Mesendoderm (in vitro differentiated cells): Measurements from ENCODE around the gene PPP1R10.
"Not testable (repeated sequence)": the region's sequence is repeated elsewhere in the genome, so short reads cannot be mapped to it uniquely, and the experiment has no call there.

Experiments
- DNase-seq: peaks from one replicate; pipeline ENCODE4 v3.0.0; 2013
- H2AK5ac ChIP-seq: 2 replicates; pipeline ENCODE4 v1.6.1; 2013; ENCODE audit warnings: low read length, inconsistent platforms
- H2BK120ac ChIP-seq: 2 replicates; pipeline ENCODE4 v1.6.1; 2013; ENCODE audit warnings: low read depth, mild to moderate bottlenecking, low read length, moderate library complexity, mixed read lengths
- H2BK15ac ChIP-seq: replicated peaks from 2 replicates; pipeline ENCODE4 v1.6.1; 2013; ENCODE audit warnings: low read depth, mild to moderate bottlenecking, moderate library complexity
- H2BK5ac ChIP-seq: 2 replicates; pipeline ENCODE4 v1.6.1; 2013; ENCODE audit warnings: low read length, inconsistent platforms
- H3K18ac ChIP-seq: 2 replicates; pipeline ENCODE4 v1.6.1; 2013; ENCODE audit warnings: mild to moderate bottlenecking, low read length, mixed read lengths
- H3K23ac ChIP-seq: one replicate; pipeline ENCODE4 v1.6.1; 2013; ENCODE audit warnings: low read length
- H3K27ac ChIP-seq: 2 replicates; pipeline ENCODE4 v1.5.1; 2013; ENCODE audit warnings: low read depth, mild to moderate bottlenecking, inconsistent platforms, low read length, moderate library complexity
- H3K27me3 ChIP-seq: 2 replicates; pipeline ENCODE4 v1.6.1; 2013; ENCODE audit warnings: low read length, control low read depth, mild to moderate bottlenecking, inconsistent platforms; ENCODE audit not compliant: insufficient read depth, poor library complexity
- H3K36me3 ChIP-seq: 2 replicates; pipeline ENCODE4 v1.6.1; 2013; ENCODE audit warnings: low read length, inconsistent platforms; ENCODE audit not compliant: control insufficient read depth, insufficient read depth
- H3K4ac ChIP-seq: one replicate; pipeline ENCODE4 v1.6.1; 2013; ENCODE audit warnings: low read depth, mild to moderate bottlenecking, low read length, moderate library complexity
- H3K4me1 ChIP-seq: 2 replicates; pipeline ENCODE4 v1.6.1; 2013; ENCODE audit warnings: low read depth, low read length, inconsistent platforms; ENCODE audit not compliant: control insufficient read depth
- H3K4me2 ChIP-seq: 2 replicates; pipeline ENCODE4 v1.6.1; 2013; ENCODE audit warnings: low read length
- H3K4me3 ChIP-seq: 2 replicates; pipeline ENCODE4 v1.5.1; 2013; ENCODE audit warnings: mild to moderate bottlenecking, low read length
- H3K56ac ChIP-seq: one replicate; pipeline ENCODE4 v1.6.1; 2013; ENCODE audit warnings: low read length
- H3K79me1 ChIP-seq: 2 replicates; pipeline ENCODE4 v1.6.1; 2013; ENCODE audit warnings: low read length, inconsistent platforms
- H3K79me2 ChIP-seq: 2 replicates; pipeline ENCODE4 v1.6.1; 2013; ENCODE audit warnings: mild to moderate bottlenecking, low read length; ENCODE audit not compliant: control insufficient read depth, insufficient read depth
- H3K9ac ChIP-seq: 2 replicates; pipeline ENCODE4 v1.6.1; 2013; ENCODE audit warnings: low read length, inconsistent platforms
- H4K5ac ChIP-seq: one replicate; pipeline ENCODE4 v1.6.1; 2013; ENCODE audit warnings: low read length
- H4K8ac ChIP-seq: one replicate; pipeline ENCODE4 v1.6.1; 2013; ENCODE audit warnings: low read depth, mild to moderate bottlenecking, control low read depth, low read length, moderate library complexity
- whole genome bisulfite sequencing: extraction: QIAGEN DNeasy Blood & Tissue Kit; methylation state at CpG from one replicate; pipeline ENCODE4 v1.1.7; 2013; ENCODE audit warnings: low lambda C conversion rate, missing lambda C conversion rate; ENCODE audit not compliant: insufficient coverage; ENCODE audit errors: extremely low coverage; 5-methylcytosine and 5-hydroxymethylcytosine counted together

Gene PPP1R10

DNA sequence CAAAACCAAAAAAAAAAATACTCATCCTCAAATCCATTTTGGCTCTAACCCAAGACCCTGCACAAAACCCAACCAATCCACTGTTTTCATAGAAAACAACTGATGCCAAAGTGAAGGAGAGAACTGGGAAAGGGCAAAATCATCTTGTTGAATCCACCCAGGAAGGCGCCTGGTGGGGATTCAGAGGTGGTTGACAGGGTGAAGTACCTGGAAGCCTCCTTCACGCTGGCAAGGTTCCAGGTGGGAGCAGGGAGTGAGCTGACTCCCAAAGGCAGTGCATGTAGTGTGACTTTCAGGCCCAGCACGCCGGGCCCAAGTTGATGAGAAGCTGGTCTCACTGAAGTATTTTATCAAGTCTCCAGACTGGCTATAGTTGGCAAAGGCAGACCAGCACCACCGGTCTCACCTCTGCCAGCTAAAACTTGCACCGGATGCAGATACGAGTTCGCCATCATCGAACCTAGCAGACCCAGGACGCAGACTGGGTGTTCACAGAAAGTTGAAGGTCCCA, 16.5 kb downstream of the PPP1R10 start:
- Histone ChIP-seq H2BK5ac (no peak overlapping the region), H3K4me1 (no peaks in the 10 kb centered on the region), H3K27me3 (no peaks in the 10 kb centered on the region), H3K79me2 (no peaks in the 10 kb centered on the region), H3K18ac (no peak overlapping the region), H4K8ac (no peak overlapping the region), H3K23ac (no peak overlapping the region), H3K56ac (no peak overlapping the region), H3K79me1 (no peaks in the 10 kb centered on the region), H3K36me3 (peaks cover 30% of the 10 kb centered on the region), H3K9ac (no peak overlapping the region), H3K27ac (no peak overlapping the region), H3K4ac (no peak overlapping the region), H3K4me3 (no peak overlapping the region), H2BK120ac (no peak overlapping the region), H2BK15ac (no peak overlapping the region), H2AK5ac (no peak overlapping the region), H3K4me2 (no peak overlapping the region), H4K5ac (no peak overlapping the region)
- WGBS: no CpG with 5 or more reads among the region's 10 CpGs
- DNase-seq: no peak

DNA sequence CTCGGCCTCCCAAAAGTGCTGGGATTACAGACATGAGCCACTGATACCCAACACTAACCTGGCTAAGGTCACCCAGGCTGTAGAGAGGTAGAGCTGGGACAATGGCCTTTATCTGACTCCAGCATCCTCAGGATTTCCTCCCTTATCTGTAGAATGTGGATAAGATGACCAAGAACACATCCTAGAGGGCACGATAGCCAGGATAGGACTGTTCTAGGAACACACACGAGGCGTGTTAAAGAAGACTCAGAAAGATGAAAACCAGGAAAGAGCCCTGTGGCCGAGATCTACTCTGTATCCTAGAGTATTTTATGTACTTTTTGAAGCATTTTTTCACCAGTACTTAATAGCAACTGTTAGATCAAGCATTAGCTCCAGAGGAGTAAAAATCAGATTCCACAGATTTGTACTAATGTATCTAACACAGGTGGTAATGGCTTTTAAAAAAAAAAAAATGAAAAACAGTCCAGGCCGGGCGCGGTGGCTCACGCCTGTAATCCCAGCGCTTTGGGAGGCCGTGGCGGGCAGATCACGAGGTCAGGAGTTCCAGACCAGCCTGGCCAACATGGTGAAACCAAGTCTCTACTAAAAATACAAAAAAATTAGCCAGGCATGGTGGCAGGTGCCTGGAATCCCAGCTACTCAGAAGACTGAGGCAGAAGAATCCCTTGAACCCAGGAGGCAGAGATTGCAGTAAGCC, 17.3 kb downstream of the PPP1R10 start:
- H3K4me3 ChIP-seq: no peak overlapping the region
- H3K18ac ChIP-seq: no peak overlapping the region
- no peaks in the 10 kb centered on the region for H3K27me3 ChIP-seq
- no peak overlapping the region for H3K4ac ChIP-seq
- no peak overlapping the region for H3K4me2 ChIP-seq
- H3K23ac ChIP-seq: no peak overlapping the region
- no peak overlapping the region for H2AK5ac ChIP-seq
- peaks cover 26% of the 10 kb centered on the region for H3K36me3 ChIP-seq
- no peak overlapping the region for H3K56ac ChIP-seq
- DNase-seq: peak; percentile 65
- H3K27ac ChIP-seq: no peak overlapping the region
- H3K9ac ChIP-seq: no peak overlapping the region
- H2BK120ac ChIP-seq: no peak overlapping the region
- no peak overlapping the region for H2BK5ac ChIP-seq
- no CpG with 5 or more reads among the region's 13 CpGs for WGBS
- no peak overlapping the region for H4K5ac ChIP-seq
- H3K79me2 ChIP-seq: no peaks in the 10 kb centered on the region
- no peak overlapping the region for H4K8ac ChIP-seq
- H2BK15ac ChIP-seq: no peak overlapping the region
- H3K79me1 ChIP-seq: no peaks in the 10 kb centered on the region
- H3K4me1 ChIP-seq: no peaks in the 10 kb centered on the region

DNA sequence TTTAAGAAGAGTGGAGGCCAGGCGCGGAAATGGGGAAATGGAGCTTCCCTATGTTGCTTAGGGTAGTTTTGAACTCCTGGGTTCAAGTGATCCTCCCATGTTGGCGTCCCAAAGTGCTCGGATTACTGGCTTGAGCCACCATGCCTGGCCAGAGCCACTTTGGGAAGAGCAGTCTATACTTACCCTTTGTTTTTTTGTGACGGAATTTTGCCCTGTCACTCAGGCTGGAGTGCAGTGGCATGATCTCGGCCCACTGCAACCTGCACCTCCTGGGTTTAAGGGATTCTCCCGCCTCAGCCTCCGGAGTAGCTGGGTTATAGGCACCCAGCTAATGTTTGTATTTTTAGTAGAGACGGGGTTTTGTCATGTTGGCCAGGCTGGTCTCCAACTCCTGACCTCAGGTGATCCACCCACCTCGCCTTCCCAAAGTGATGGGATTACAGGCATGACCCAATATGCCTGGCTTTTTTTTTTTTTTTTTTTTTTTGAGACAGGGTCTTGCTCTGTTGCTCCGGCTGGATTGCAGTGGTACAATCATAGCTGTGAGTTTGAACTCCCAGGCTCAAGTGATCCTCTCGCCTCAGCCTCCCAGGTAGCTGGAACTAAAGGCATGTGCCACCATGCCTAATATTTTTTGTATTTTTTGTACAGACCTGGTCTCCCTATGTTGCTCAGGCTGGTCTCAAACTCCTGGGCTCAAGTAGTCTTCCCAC, 18.0 kb downstream of the PPP1R10 start:
- H2BK15ac ChIP-seq: no peak overlapping the region
- no peak overlapping the region for H3K9ac ChIP-seq
- no peak overlapping the region for H3K4me3 ChIP-seq
- no peaks in the 10 kb centered on the region for H3K79me2 ChIP-seq
- H3K27me3 ChIP-seq: no peaks in the 10 kb centered on the region
- no peak overlapping the region for H3K23ac ChIP-seq
- DNase-seq: no peak
- H2BK120ac ChIP-seq: no peak overlapping the region
- H3K36me3 ChIP-seq: peaks cover 25% of the 10 kb centered on the region
- whole genome bisulfite sequencing: no CpG with 5 or more reads among the region's 12 CpGs
- no peaks in the 10 kb centered on the region for H3K4me1 ChIP-seq
- no peak overlapping the region for H3K4me2 ChIP-seq
- no peak overlapping the region for H4K5ac ChIP-seq
- H3K79me1 ChIP-seq: no peaks in the 10 kb centered on the region
- H4K8ac ChIP-seq: no peak overlapping the region
- no peak overlapping the region for H3K27ac ChIP-seq
- no peak overlapping the region for H3K56ac ChIP-seq
- no peak overlapping the region for H2BK5ac ChIP-seq
- no peak overlapping the region for H2AK5ac ChIP-seq
- no peak overlapping the region for H3K18ac ChIP-seq
- no peak overlapping the region for H3K4ac ChIP-seq

DNA sequence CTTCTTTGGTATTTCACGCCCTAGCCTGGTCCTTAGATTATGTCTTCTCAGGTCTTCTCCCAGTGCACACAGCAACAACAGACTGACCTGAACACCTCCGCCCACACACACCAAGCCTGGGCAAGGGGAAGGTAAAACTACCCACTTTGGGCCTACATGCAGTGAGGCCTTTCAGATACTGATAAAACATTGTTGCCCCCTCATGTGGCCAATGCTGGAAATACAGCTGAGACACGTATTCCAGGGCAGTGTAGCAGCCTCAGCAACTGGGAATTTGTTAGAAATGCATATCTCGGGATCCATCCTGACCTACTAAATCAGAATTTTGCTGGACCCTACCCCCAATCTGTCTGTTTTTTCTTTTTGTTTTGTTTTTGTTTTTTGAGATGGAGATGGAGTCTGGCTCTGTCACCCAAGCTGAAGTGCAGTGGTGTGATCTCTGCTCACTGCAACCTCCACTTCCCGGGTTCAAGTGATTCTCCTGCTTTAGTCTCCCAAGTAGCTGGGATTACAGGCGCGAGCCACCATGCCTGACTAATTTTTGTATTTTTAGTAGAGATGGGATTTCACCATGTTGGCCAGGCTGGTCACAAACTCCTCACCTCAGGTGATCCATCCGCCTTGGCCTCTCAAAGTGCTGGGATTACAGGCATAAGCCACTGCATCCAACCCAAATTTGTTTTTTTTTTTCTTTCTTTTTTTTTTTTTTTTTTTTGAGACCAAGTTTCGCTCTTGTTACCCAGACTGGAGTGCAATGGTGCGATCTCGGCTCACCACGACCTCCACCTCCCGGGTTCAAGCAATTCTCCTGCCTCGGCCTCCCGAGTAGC, 19.5 kb downstream of the PPP1R10 start:
- H4K8ac ChIP-seq, H3K9ac ChIP-seq, H3K56ac ChIP-seq, H3K4ac ChIP-seq, H2BK120ac ChIP-seq, H3K79me2 ChIP-seq, H4K5ac ChIP-seq, H3K27ac ChIP-seq, H3K4me1 ChIP-seq, H3K4me2 ChIP-seq, H3K18ac ChIP-seq, H2AK5ac ChIP-seq, H2BK5ac ChIP-seq, H3K4me3 ChIP-seq, H3K79me1 ChIP-seq, H2BK15ac ChIP-seq, H3K23ac ChIP-seq, H3K27me3 ChIP-seq: not testable (repeated sequence)
- no CpG with 5 or more reads among the region's 15 CpGs for WGBS
- H3K36me3 ChIP-seq: peaks cover 10% of the 10 kb centered on the region
- peak; percentile 90 for DNase-seq

DNA sequence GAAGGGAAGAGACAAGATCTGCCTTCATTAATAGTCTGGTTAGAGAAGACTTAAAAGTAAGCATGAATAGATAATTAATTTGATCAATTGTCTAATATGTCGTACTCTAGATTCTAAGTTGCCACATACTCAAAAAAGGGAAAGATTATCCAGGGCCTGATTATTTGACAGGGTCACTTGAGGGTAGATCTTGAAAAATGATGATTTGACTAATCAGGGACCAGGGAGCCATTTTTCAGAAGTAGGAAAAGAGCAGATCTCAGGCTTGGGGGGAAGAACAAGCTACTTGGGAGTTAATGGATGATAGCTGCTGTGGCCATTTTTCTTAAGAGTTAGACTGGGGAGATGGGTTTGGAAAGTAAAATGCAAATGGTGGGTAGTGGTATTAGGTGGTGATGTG, 24.8 kb downstream of the PPP1R10 start:
- no peak overlapping the region for H3K4me2 ChIP-seq
- no peaks in the 10 kb centered on the region for H3K4me1 ChIP-seq
- no peak overlapping the region for H3K56ac ChIP-seq
- no CpG with 5 or more reads among the region's 1 CpG for WGBS
- H3K18ac ChIP-seq: no peak overlapping the region
- peaks cover 10% of the 10 kb centered on the region for H3K36me3 ChIP-seq
- H3K4ac ChIP-seq: no peak overlapping the region
- H2BK5ac ChIP-seq: no peak overlapping the region
- no peak overlapping the region for H3K9ac ChIP-seq
- no peak overlapping the region for H2BK15ac ChIP-seq
- H3K4me3 ChIP-seq: no peak overlapping the region
- H4K8ac ChIP-seq: no peak overlapping the region
- no peak for DNase-seq
- H3K27ac ChIP-seq: no peak overlapping the region
- H3K23ac ChIP-seq: no peak overlapping the region
- H3K79me2 ChIP-seq: peaks cover 3% of the 10 kb centered on the region
- no peak overlapping the region for H2AK5ac ChIP-seq
- no peak overlapping the region for H2BK120ac ChIP-seq
- no peak overlapping the region for H4K5ac ChIP-seq
- H3K79me1 ChIP-seq: peaks cover 3% of the 10 kb centered on the region
- H3K27me3 ChIP-seq: no peaks in the 10 kb centered on the region
